Measurements from ENCODE around the gene NOL4L. TPM values are rescaled to one million over a fixed set of nuclear protein-coding genes. Genes with fewer than 3 reads are reported as not detected.

The NOL4L gene
- total and polyA plus RNA-seq, 4 donors = 7.9 to 20.6 (median 12.2) TPM

- H3K9me3 ChIP-seq (ENCODE audit: control insufficient read depth in 4 of 4, insufficient read depth in 3 of 4, low read length in 3 of 4) = no peaks in the 10 kb centered on the region
- no peak for ATAC-seq (ENCODE audit: insufficient read depth, low FRiP score)
- H3K4me3 ChIP-seq = no peak overlapping the region
- no peaks in the 10 kb centered on the region for H3K27me3 ChIP-seq (ENCODE audit: control insufficient read depth in 3 of 3, insufficient read depth in 3 of 3, low read length in 2 of 3)
- H3K9ac ChIP-seq (ENCODE audit: insufficient read depth in 1 of 2, low read length in 2 of 2) = no peak overlapping the region
- WGBS, 2 donors = 90 to 93% methylated on average over 7 of the region's 7 CpGs
- H3K4me1 ChIP-seq (ENCODE audit: control insufficient read depth in 5 of 5, insufficient read depth in 5 of 5, low read length in 5 of 5) = peaks cover 0 to 14% (median 1%) of the 10 kb centered on the region in 5 donors
- no peak for DNase-seq
- H3K36me3 ChIP-seq (ENCODE audit: control insufficient read depth in 4 of 4, insufficient read depth in 4 of 4, low read length in 4 of 4) = no peaks in the 10 kb centered on the region
- TF ChIP-seq CTCF (IDR thresholded peaks at IDR 0.05; ENCODE audit: control extremely low read depth, extremely low read depth) = no peak
- H3K27ac ChIP-seq (ENCODE audit: low read depth in 1 of 2, low read length in 1 of 2) = no peak overlapping the region
These were observed 25.9 kb downstream of the NOL4L start for GRCh38 chr20:32559205-32559752.

GRCh38 chr20:32558526-32558925, 26.6 kb downstream of the NOL4L start:
- Histone ChIP-seq H3K4me3 (no peak overlapping the region), H3K27me3 (ENCODE audit: control insufficient read depth in 3 of 3, insufficient read depth in 3 of 3, low read length in 2 of 3) (no peaks in the 10 kb centered on the region), H3K4me1 (ENCODE audit: control insufficient read depth in 5 of 5, insufficient read depth in 5 of 5, low read length in 5 of 5) (peaks cover 0 to 14% (median 1%) of the 10 kb centered on the region in 5 donors), H3K9ac (ENCODE audit: insufficient read depth in 1 of 2, low read length in 2 of 2) (no peak overlapping the region), H3K36me3 (ENCODE audit: control insufficient read depth in 4 of 4, insufficient read depth in 4 of 4, low read length in 4 of 4) (no peaks in the 10 kb centered on the region), H3K9me3 (ENCODE audit: control insufficient read depth in 4 of 4, insufficient read depth in 3 of 4, low read length in 3 of 4) (no peaks in the 10 kb centered on the region), H3K27ac (ENCODE audit: low read depth in 1 of 2, low read length in 1 of 2) (no peak overlapping the region)
- no peak for TF ChIP-seq CTCF (IDR thresholded peaks at IDR 0.05; ENCODE audit: control extremely low read depth, extremely low read depth)
- 88 to 89% methylated on average over 13 of the region's 13 CpGs for WGBS, 2 donors
- DNase-seq (peak; percentile 35 to 64 (median 50)), ATAC-seq (ENCODE audit: insufficient read depth, low FRiP score) (no peak)

DNA sequence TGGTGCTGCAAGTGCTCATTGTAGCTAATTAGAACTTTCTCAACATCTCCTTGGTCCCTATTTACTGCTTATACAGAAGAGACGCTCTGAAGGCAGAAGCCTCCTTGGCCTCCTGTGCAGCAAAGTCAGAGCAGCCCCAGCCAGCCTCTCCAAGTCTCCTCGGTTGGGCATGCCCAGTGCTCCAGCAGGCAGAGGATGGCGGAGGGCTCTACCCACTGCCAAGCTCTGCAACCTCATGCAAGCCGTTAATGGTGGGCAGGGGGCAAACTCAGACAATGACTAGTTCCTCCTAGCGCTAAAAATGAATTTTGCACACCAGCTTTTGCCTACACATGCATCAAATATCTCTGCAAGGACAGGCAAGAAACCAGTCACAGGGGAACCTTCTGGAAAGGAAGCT, 27.8 kb downstream of the NOL4L start:
- TF ChIP-seq CTCF (IDR thresholded peaks at IDR 0.05; ENCODE audit: control extremely low read depth, extremely low read depth) = no peak
- Histone ChIP-seq H3K27me3 (ENCODE audit: control insufficient read depth in 3 of 3, insufficient read depth in 3 of 3, low read length in 2 of 3) (no peaks in the 10 kb centered on the region), H3K36me3 (ENCODE audit: control insufficient read depth in 4 of 4, insufficient read depth in 4 of 4, low read length in 4 of 4) (no peaks in the 10 kb centered on the region), H3K4me3 (no peak overlapping the region), H3K27ac (ENCODE audit: low read depth in 1 of 2, low read length in 1 of 2) (no peak overlapping the region), H3K4me1 (ENCODE audit: control insufficient read depth in 5 of 5, insufficient read depth in 5 of 5, low read length in 5 of 5) (peaks cover 0 to 14% (median 4%) of the 10 kb centered on the region in 5 donors), H3K9me3 (ENCODE audit: control insufficient read depth in 4 of 4, insufficient read depth in 3 of 4, low read length in 3 of 4) (no peaks in the 10 kb centered on the region), H3K9ac (ENCODE audit: insufficient read depth in 1 of 2, low read length in 2 of 2) (no peak overlapping the region)
- DNase-seq (no peak), ATAC-seq (ENCODE audit: insufficient read depth, low FRiP score) (no peak)
- 58 to 76% methylated on average over 5 of the region's 5 CpGs for WGBS, 2 donors

Data from lung (tissue), 12 donors.